Skin epidermis (tissue), 12 donors: ENCODE data around the gene PTPN4.

Experiments
- H3K27ac ChIP-seq, 21 experiments: fragments of 200-600 bp; sonication (generic) in 11 of 21; one replicate each; pipeline ENCODE4 v1.5.0; 2020; ENCODE audit warnings: mild to moderate bottlenecking in 3 of 21, inconsistent platforms in 2 of 21, moderate library complexity in 2 of 21
- H3K4me3 ChIP-seq, 7 experiments: fragments of 200-600 bp; sonication (generic) in 2 of 7; one replicate each; pipeline ENCODE4 v1.5.0; 2020; ENCODE audit warnings: inconsistent platforms in 2 of 7, mild to moderate bottlenecking in 2 of 7, moderate library complexity in 1 of 7

PTPN4 gene

GRCh38 chr2:119837350-119837749 lies 77.6 kb downstream of the PTPN4 start:
- peak overlapping the region in 2 of 21 experiments; percentile 17 to 47 for H3K27ac ChIP-seq

GRCh38 chr2:119837759-119838158 lies 78.0 kb downstream of the PTPN4 start:
- Histone ChIP-seq H3K27ac (peak overlapping the region in 2 of 21 experiments; percentile 17 to 47), H3K4me3 (no peak overlapping the region)

More at GRCh38 chr2:119837350-119837749, 77.6 kb downstream of the PTPN4 start:
- no peak overlapping the region for H3K4me3 ChIP-seq

GRCh38 chr2:119838179-119838578 lies 78.5 kb downstream of the PTPN4 start:
- Histone ChIP-seq H3K27ac (peak overlapping the region in 1 of 21 experiments; percentile 47), H3K4me3 (no peak overlapping the region)

GRCh38 chr2:119841550-119841949 lies 81.8 kb downstream of the PTPN4 start:
- Histone ChIP-seq H3K4me3 (no peak overlapping the region), H3K27ac (no peak overlapping the region)

GRCh38 chr2:119846021-119846420 lies 86.3 kb downstream of the PTPN4 start:
- Histone ChIP-seq H3K4me3 (no peak overlapping the region), H3K27ac (no peak overlapping the region)

GRCh38 chr2:119849838-119850565 lies 90.3 kb downstream of the PTPN4 start:
- no peak overlapping the region for H3K27ac ChIP-seq
- no peak overlapping the region for H3K4me3 ChIP-seq

- Histone ChIP-seq H3K4me3 (no peak overlapping the region), H3K27ac (no peak overlapping the region)
Measured at GRCh38 chr2:119852214-119852613, 92.5 kb downstream of the PTPN4 start.

GRCh38 chr2:119853777-119854399 lies 94.2 kb downstream of the PTPN4 start:
- Histone ChIP-seq H3K4me3 (no peak overlapping the region), H3K27ac (no peak overlapping the region)

GRCh38 chr2:119856469-119856901 lies 96.8 kb downstream of the PTPN4 start:
- H3K27ac ChIP-seq = no peak overlapping the region
- H3K4me3 ChIP-seq = no peak overlapping the region

- H3K27ac ChIP-seq = no peak overlapping the region
- no peak overlapping the region for H3K4me3 ChIP-seq
Measured at GRCh38 chr2:119857742-119858141, 98.0 kb downstream of the PTPN4 start.

- no peak overlapping the region for H3K27ac ChIP-seq
Measured at GRCh38 chr2:119859528-119859927, 99.8 kb downstream of the PTPN4 start.

GRCh38 chr2:119860924-119861323 lies 101.2 kb downstream of the PTPN4 start:
- no peak overlapping the region for H3K27ac ChIP-seq

More at GRCh38 chr2:119859528-119859927, 99.8 kb downstream of the PTPN4 start:
- H3K4me3 ChIP-seq = no peak overlapping the region

GRCh38 chr2:119862127-119862889 lies 102.6 kb downstream of the PTPN4 start:
- H3K4me3 ChIP-seq = no peak overlapping the region

More at GRCh38 chr2:119860924-119861323, 101.2 kb downstream of the PTPN4 start:
- no peak overlapping the region for H3K4me3 ChIP-seq

GRCh38 chr2:119864318-119864717 lies 104.6 kb downstream of the PTPN4 start:
- no peak overlapping the region for H3K27ac ChIP-seq

More at GRCh38 chr2:119862127-119862889, 102.6 kb downstream of the PTPN4 start:
- no peak overlapping the region for H3K27ac ChIP-seq

GRCh38 chr2:119871725-119872124 lies 112.0 kb downstream of the PTPN4 start:
- H3K4me3 ChIP-seq = no peak overlapping the region
- no peak overlapping the region for H3K27ac ChIP-seq

More at GRCh38 chr2:119864318-119864717, 104.6 kb downstream of the PTPN4 start:
- H3K4me3 ChIP-seq = no peak overlapping the region

GRCh38 chr2:119873350-119874315 lies 113.9 kb downstream of the PTPN4 start:
- H3K27ac ChIP-seq = no peak overlapping the region
- H3K4me3 ChIP-seq = no peak overlapping the region

GRCh38 chr2:119879502-119879901 lies 119.8 kb downstream of the PTPN4 start:
- Histone ChIP-seq H3K27ac (no peak overlapping the region), H3K4me3 (no peak overlapping the region)

GRCh38 chr2:119888680-119889079 lies 129.0 kb downstream of the PTPN4 start:
- no peak overlapping the region for H3K27ac ChIP-seq
- H3K4me3 ChIP-seq = no peak overlapping the region

- H3K27ac ChIP-seq = no peak overlapping the region
- H3K4me3 ChIP-seq = no peak overlapping the region
Measured at GRCh38 chr2:119897736-119898395, 138.1 kb downstream of the PTPN4 start.
